HG03378 (cell line): ENCODE data around the gene MPRIP.
"Not testable (repeated sequence)": the region's sequence is repeated elsewhere in the genome, so short reads cannot be mapped to it uniquely, and the experiment has no call there.

Source experiments
- ATAC-seq: cut with Tn5 transposase; IDR thresholded peaks from one replicate; pipeline ENCODE4 v1.9.1; 2021; ENCODE audit warnings: mild to moderate bottlenecking, moderate library complexity; ENCODE audit not compliant: unreplicated experiment

Gene MPRIP

DNA sequence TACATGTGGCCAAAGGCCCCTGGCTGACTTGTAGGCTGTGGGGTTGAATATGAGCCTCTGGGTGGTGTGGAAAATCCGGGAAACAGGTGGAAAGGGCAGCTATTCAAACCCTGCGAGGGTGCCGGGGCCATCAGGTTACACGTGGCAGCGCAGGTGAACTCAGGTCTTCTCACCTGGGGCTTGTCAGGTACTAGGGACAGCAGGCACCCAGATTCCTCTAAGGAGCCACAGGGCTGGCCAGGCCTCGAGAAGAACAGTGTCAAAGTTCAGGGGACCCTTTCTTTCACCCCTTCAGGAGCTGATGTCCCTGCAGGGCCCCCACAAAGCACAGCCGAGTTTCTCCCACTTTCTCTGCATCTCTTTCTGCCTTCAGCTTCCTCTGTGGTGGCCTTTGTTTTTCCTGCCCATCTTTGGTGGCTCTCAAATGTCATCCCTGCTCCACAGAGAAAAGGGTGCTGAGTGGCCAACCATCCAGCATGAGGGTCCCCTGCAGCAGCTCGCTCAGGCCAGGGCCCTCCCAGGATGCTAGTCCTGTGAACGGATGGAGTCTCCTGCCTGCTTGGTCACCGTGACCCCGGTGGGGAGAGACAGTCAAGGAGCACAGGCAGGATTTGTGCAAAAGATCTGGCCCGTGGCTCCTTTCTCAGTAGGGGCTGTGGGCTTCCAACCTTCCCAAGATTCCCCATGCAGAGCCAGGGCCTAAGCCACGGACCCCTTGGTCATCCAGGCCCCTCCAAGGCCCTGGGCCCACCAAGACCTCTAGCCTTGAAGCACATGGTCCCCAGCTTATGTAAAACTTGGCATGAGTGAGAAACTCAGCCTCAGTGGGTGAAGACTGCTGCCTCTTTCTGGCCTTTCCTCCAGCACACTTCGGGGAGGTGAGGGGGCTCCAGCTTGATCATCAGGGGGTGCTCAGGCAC, 28.2 kb upstream of the MPRIP start:
- not testable (repeated sequence) for ATAC-seq

GRCh38 chr17:17014748-17015124, 27.5 kb upstream of the MPRIP start:
- not testable (repeated sequence) for ATAC-seq

DNA sequence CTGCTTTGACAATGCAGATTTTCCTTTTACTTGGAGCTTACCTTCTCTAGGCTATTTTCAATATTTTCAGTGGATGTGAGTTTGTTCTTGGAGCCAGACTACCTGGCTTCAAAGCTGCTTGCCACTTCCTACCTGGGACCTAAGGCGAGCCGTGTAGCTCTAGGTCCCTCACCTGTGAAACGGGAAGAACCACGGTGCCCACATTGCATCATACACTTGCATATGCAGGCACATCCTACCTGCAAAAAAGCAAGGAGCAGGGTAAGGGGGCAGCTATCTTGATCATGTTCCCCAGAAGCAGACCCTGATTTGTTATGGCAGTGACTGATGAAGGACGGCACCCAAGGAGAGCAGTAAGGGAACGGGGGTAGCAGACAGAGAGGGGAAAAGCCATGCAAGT, 27.0 kb upstream of the MPRIP start:
- ATAC-seq: no peak

GRCh38 chr17:17016199-17017197, 25.8 kb upstream of the MPRIP start:
- ATAC-seq: not testable (repeated sequence)

- no peak for ATAC-seq
Measured at GRCh38 chr17:17017343-17018014, 24.8 kb upstream of the MPRIP start.

- no peak for ATAC-seq
Measured at GRCh38 chr17:17018021-17018441, 24.2 kb upstream of the MPRIP start.

DNA sequence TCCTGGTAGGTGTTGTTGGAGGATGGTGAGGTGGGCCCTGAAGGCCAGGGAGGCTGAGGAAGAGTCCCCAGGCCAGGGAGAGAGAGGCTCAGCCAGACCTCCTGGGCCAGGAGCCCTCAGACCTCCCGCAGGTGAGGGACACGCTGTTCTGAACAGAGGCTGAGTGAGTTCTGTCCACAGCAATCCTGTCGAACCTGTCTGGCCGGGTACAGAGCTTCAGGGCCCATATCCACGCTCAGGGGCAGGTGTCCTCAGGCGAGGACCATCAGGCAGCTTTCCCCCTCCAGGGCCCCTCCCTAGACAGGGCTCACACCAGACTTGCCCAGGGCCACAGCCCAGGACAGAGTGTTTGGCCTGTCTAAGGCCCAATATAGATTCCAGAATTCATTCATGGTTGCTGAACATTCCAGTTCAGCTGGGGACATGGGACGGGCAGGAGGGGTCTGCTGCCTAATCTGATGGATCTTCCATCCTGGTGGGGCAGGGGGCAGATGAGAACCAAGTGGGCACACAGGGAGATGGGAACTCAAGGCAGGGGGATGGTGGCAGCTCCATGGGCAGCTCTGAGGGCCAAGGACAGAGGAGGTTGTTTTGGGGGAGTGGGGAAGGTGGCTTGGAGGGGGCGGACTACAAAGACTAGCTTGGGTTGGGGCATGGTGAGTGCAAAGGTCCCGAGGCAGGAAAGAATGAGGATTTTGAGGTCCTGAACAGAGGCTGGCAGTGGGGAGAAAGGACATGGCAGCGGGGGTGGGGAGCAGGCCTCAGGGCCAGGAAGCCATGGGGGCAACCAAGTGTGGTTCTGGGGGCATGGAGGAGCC, 23.4 kb upstream of the MPRIP start:
- ATAC-seq: no peak

- no peak for ATAC-seq
Measured at GRCh38 chr17:17019430-17019762, 22.9 kb upstream of the MPRIP start.

- ATAC-seq: no peak
Measured at GRCh38 chr17:17019891-17020456, 22.3 kb upstream of the MPRIP start.

- no peak for ATAC-seq
Measured at GRCh38 chr17:17020821-17021193, 21.4 kb upstream of the MPRIP start.

GRCh38 chr17:17021194-17021863, 20.9 kb upstream of the MPRIP start:
- ATAC-seq: no peak

- no peak for ATAC-seq
Measured at GRCh38 chr17:17022011-17022410, 20.2 kb upstream of the MPRIP start.

GRCh38 chr17:17022456-17022855, 19.8 kb upstream of the MPRIP start:
- no peak for ATAC-seq

GRCh38 chr17:17024778-17025300, 17.4 kb upstream of the MPRIP start:
- no peak for ATAC-seq

- ATAC-seq: no peak
Measured at GRCh38 chr17:17025621-17026020, 16.6 kb upstream of the MPRIP start.

DNA sequence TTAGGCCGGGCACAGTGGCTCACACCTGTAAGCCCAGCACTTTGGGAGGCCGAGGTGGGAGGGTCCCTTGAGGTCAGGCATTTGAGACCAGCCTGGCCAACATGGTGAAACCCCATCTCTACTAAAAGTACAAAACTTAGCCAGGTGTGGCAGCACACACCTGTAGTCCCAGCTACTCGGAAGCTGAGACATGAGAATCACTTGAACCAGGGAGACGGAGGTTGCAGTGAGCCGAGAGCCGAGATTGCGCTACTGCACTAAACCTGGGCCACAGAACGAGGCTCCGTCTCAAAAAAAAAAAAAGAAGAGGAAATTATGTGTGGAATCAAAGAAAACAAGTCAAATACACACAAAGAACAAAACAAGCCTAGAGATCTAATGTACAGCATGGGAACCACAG, 16.1 kb upstream of the MPRIP start:
- ATAC-seq: no peak

- ATAC-seq: no peak
Measured at GRCh38 chr17:17027442-17028058, 14.7 kb upstream of the MPRIP start.

GRCh38 chr17:17028059-17028877, 14.0 kb upstream of the MPRIP start:
- ATAC-seq: no peak
